MCF 10A (cell line): ENCODE data around the gene TTLL8. TPM values are rescaled to one million over a fixed set of nuclear protein-coding genes. Genes with fewer than 3 reads are reported as not detected.

Source experiments
- BruUV-seq: library from RNA; stranded (reverse); fragments of 400-500 nt; replicated peaks from 2 replicates; lab custom pipeline; 2021; lab: Mats Ljungman, UMichigan
- CTCF ChIA-PET: fragments of 300-600 bp; sonication (Branson Sonifier 250); formaldehyde crosslinking; extraction: SDS; loops from one replicate; lab custom pipeline; 2021; ENCODE audit warnings: antibody characterized with exemption, inconsistent platforms; lab: Yijun Ruan, JAX
- POLR2A ChIA-PET: fragments of 300-600, 350-650 bp; sonication (Branson Sonifier 250); formaldehyde crosslinking; extraction: SDS; loops from one replicate; lab custom pipeline; 2020; ENCODE audit warnings: antibody characterized with exemption, inconsistent platforms; lab: Yijun Ruan, JAX
- DNase-seq: peaks from one replicate; pipeline ENCODE4 v3.0.0-alpha.2; 2018; ENCODE audit not compliant: unreplicated experiment
- H3K27ac Mint-ChIP-seq: one replicate; pipeline ENCODE4 v1.8.0; 2022; ENCODE audit warnings: mild to moderate bottlenecking, low read depth, mixed read lengths; ENCODE audit not compliant: unreplicated experiment
- H3K27me3 Mint-ChIP-seq: one replicate; pipeline ENCODE4 v1.8.0; 2022; ENCODE audit warnings: mixed read lengths; ENCODE audit not compliant: insufficient read depth, unreplicated experiment
- H3K36me3 Mint-ChIP-seq: one replicate; pipeline ENCODE4 v1.8.0; 2022; ENCODE audit warnings: mild to moderate bottlenecking, moderate library complexity, mixed read lengths; ENCODE audit not compliant: insufficient read depth, unreplicated experiment
- H3K4me1 Mint-ChIP-seq: one replicate; pipeline ENCODE4 v1.8.0; 2022; ENCODE audit warnings: mixed read lengths; ENCODE audit not compliant: insufficient read depth, unreplicated experiment
- H3K4me3 Mint-ChIP-seq: one replicate; pipeline ENCODE4 v1.8.0; 2022; ENCODE audit warnings: mild to moderate bottlenecking, moderate library complexity, mixed read lengths; ENCODE audit not compliant: unreplicated experiment
- H3K9me3 Mint-ChIP-seq: one replicate; pipeline ENCODE4 v1.8.0; 2022; ENCODE audit warnings: mixed read lengths; ENCODE audit not compliant: unreplicated experiment
- CTCF ChIP-seq: fragments of 200-600 bp; IDR thresholded peaks from one replicate; pipeline ENCODE4 v1.8.0; 2022; ENCODE audit warnings: antibody characterized with exemption, mild to moderate bottlenecking; ENCODE audit not compliant: unreplicated experiment
- intact Hi-C: fragments of 100-400 bp; cut with micrococcal nuclease; formaldehyde crosslinking; loops from 2 replicates; pipeline ENCODE4 v1.14.1; 2022
- total RNA-seq: library from RNA; stranded (reverse); gene quantifications from 2 replicates; pipeline ENCODE4 v1.2.3, GENCODE V29; 2022

TTLL8 gene
- total RNA-seq, 1 experiment from 2014 or later, result not detected

- ChIA-PET CTCF (interaction anchor here (1.1 kb wide), 1 partner anchor 27 kb away, joined by 3 read pairs; no protein-coding TSS in a partner anchor), POLR2A (no interaction called here)
- Mint-ChIP-seq H3K9me3 (no peaks in the 10 kb centered on the region), H3K4me1 (no peaks in the 10 kb centered on the region), H3K27ac (no peak overlapping the region), H3K4me3 (no peak overlapping the region), H3K36me3 (no peaks in the 10 kb centered on the region), H3K27me3 (peaks cover 3% of the 10 kb centered on the region)
- BruUV-seq, result no TSS peak
- DNase-seq, result no peak
- intact Hi-C loops, result no loop called here
- TF ChIP-seq CTCF, result no peak
Observed at GRCh38 chr22:50019316-50019715, 38.8 kb downstream of the TTLL8 start.

GRCh38 chr22:50018608-50019285 is 39.4 kb downstream of the TTLL8 start:
- no TSS peak for BruUV-seq
- ChIA-PET CTCF (interaction anchor here (1.1 kb wide), 1 partner anchor 26 kb away, joined by 3 read pairs; no protein-coding TSS in a partner anchor), POLR2A (interaction anchor here (0.7 to 1.4 kb wide), 2 partner anchors 9 to 71 kb away, joined by 3 read pairs; no protein-coding TSS in a partner anchor)
- no peak for TF ChIP-seq CTCF
- intact Hi-C loops, result no loop called here
- Mint-ChIP-seq H3K27me3 (no peaks in the 10 kb centered on the region), H3K4me1 (no peaks in the 10 kb centered on the region), H3K27ac (no peak overlapping the region), H3K9me3 (no peaks in the 10 kb centered on the region), H3K4me3 (no peak overlapping the region), H3K36me3 (no peaks in the 10 kb centered on the region)
- no peak for DNase-seq

GRCh38 chr22:50017701-50018224 is 40.3 kb downstream of the TTLL8 start:
- no TSS peak for BruUV-seq
- Mint-ChIP-seq H3K27ac (no peak overlapping the region), H3K36me3 (no peaks in the 10 kb centered on the region), H3K4me3 (no peak overlapping the region), H3K4me1 (no peaks in the 10 kb centered on the region), H3K27me3 (no peaks in the 10 kb centered on the region), H3K9me3 (no peaks in the 10 kb centered on the region)
- ChIA-PET CTCF (interaction anchor here (1.2 to 1.8 kb wide), 2 partner anchors 10 to 22 kb away, joined by 3 to 6 read pairs; no protein-coding TSS in a partner anchor), POLR2A (interaction anchor here (0.7 to 1.4 kb wide), 2 partner anchors 10 to 70 kb away, joined by 3 read pairs; no protein-coding TSS in a partner anchor)
- TF ChIP-seq CTCF, result no peak
- no peak for DNase-seq
- intact Hi-C loops, result no loop called here

GRCh38 chr22:50016988-50017700 is 41.0 kb downstream of the TTLL8 start:
- peak; percentile 81 for DNase-seq
- no peak overlapping the region for H3K4me3 Mint-ChIP-seq

More at GRCh38 chr22:50016988-50017700, 41.0 kb downstream of the TTLL8 start:
- POLR2A ChIA-PET, result no interaction called here
- no peaks in the 10 kb centered on the region for H3K4me1 Mint-ChIP-seq
- H3K27me3 Mint-ChIP-seq, result no peaks in the 10 kb centered on the region
- CTCF ChIA-PET, result interaction anchor here (1.2 to 1.8 kb wide), 3 partner anchors 10 to 87 kb away, joined by 3 to 6 read pairs (median 3); no protein-coding TSS in a partner anchor
- no TSS peak for BruUV-seq
- H3K9me3 Mint-ChIP-seq, result no peaks in the 10 kb centered on the region
- H3K27ac Mint-ChIP-seq, result no peak overlapping the region
- intact Hi-C loops, result no loop called here
- no peak for TF ChIP-seq CTCF
- H3K36me3 Mint-ChIP-seq, result no peaks in the 10 kb centered on the region
